ENCODE measurements around the gene GLOD5.

DNA sequence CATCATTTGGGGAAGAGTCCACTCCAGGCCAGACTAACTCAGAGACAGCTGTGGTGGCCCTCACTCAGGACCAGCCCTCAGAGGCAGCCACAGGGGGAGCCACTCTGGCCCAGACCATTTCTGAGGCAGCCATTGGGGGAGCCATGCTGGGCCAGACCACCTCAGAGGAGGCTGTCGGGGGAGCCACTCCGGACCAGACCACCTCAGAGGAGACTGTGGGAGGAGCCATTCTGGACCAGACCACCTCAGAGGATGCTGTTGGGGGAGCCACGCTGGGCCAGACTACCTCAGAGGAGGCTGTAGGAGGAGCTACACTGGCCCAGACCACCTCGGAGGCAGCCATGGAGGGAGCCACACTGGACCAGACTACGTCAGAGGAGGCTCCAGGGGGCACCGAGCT, 61.5 kb downstream of the GLOD5 start:
- TF ChIP-seq, protein P1, sequence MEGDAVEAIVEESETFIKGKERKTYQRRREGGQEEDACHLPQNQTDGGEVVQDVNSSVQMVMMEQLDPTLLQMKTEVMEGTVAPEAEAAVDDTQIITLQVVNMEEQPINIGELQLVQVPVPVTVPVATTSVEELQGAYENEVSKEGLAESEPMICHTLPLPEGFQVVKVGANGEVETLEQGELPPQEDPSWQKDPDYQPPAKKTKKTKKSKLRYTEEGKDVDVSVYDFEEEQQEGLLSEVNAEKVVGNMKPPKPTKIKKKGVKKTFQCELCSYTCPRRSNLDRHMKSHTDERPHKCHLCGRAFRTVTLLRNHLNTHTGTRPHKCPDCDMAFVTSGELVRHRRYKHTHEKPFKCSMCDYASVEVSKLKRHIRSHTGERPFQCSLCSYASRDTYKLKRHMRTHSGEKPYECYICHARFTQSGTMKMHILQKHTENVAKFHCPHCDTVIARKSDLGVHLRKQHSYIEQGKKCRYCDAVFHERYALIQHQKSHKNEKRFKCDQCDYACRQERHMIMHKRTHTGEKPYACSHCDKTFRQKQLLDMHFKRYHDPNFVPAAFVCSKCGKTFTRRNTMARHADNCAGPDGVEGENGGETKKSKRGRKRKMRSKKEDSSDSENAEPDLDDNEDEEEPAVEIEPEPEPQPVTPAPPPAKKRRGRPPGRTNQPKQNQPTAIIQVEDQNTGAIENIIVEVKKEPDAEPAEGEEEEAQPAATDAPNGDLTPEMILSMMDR (IDR thresholded peaks at IDR 0.05), result no peak
- no peak for TF ChIP-seq POLR2A (IDR thresholded peaks at IDR 0.05)

Data from thyroid gland (tissue), 4 donors.